Thyroid gland (tissue), 4 donors: ENCODE measurements around the gene ZNF750.

Experiments
- CTCF ChIP-seq, 6 experiments: fragments of 200-600 bp in 3 of 6; fragments of 450-650 bp in 3 of 6; sonication (generic) in 3 of 6; IDR thresholded peaks; one replicate each; pipeline ENCODE4 v1.5.1; 2016 to 2019; ENCODE audit warnings: antibody characterized with exemption in 6 of 6, mild to moderate bottlenecking in 2 of 6, inconsistent platforms in 1 of 6, moderate library complexity in 1 of 6
- POLR2A ChIP-seq, 2 donors: fragments of 450-650 bp; IDR thresholded peaks; one replicate each; pipeline ENCODE4 v1.6.1; 2017; ENCODE audit warnings: antibody characterized with exemption in 2 of 2, mild to moderate bottlenecking in 2 of 2, moderate library complexity in 1 of 2

DNA sequence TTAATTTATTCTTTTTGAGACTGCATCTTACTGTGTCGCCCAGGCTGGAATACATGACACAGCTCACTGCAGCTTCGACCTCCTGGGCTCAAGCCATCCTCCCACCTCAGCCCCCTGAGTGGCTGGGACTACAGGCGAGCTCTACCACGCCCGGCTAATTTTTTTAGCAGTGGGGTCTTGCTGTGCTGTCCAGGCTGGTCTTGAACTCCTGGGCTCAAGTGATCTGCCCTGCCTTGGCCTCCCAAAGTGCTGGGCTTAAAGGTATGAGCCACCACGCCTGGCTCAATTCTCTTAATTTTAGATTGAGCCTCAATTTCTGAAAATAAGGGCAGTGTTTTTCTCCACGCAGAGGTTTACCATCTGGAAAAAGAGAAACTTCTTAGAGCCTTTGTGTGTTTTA is 41.1 kb downstream of the ZNF750 start:
- TF ChIP-seq POLR2A (IDR thresholded peaks at IDR 0.05) (no peak), CTCF (IDR thresholded peaks at IDR 0.05) (no peak)
